Measurements from ENCODE around the gene UBE3D. TPM values are rescaled to one million over a fixed set of nuclear protein-coding genes. Genes with fewer than 3 reads are reported as not detected.

The UBE3D gene
- total and polyA plus RNA-seq, 2 of the 8 experiments (the other 6 are each of a cell fraction or from before 2014, with no cell fraction given), result 5.7 to 16.3 TPM

DNA sequence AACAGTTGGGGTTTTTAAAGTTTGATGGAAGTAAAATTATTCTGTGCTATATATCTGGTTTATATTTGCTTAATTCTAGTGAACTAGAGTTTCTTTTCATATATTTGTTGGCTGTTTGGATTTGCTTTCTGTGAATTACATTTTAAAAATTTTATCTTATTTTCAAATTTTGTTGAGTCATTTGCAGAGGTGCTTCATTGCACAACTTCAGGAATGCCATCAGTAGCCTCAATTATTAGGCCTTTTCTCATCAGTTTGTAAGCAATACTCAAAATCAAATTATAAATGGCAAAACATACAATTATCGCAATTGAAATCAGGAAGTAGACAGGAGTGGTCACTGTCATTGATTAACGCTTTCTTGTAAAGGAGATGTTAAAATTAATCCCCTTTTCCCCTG is 96.9 kb downstream of the UBE3D start:
- no peaks in the 10 kb centered on the region for H3K23me2 ChIP-seq (ENCODE audit: low read depth, low read length)
- no peak overlapping the region for H2BK20ac ChIP-seq (ENCODE audit: low read length)
- WGBS, 2 experiments (ENCODE audit: extremely low coverage in 1 of 2, insufficient coverage in 1 of 2, insufficient read length in 1 of 2, insufficient replicate concordance in 2 of 2, low coverage in 1 of 2, low lambda C conversion rate in 2 of 2, missing lambda C conversion rate in 1 of 2), result 96% methylated on average over 2 of the region's 2 CpGs; no CpG with 5 or more reads in 1 of the 2 experiments
- H4K91ac ChIP-seq (replicated peaks; ENCODE audit: insufficient read length, low read length), result no peak overlapping the region
- H4K5ac ChIP-seq (ENCODE audit: insufficient read length, low read depth, low read length), result no peak overlapping the region
- ChIA-PET POLR2A (ENCODE audit: partially characterized antibody) (no interaction called here), CTCF (ENCODE audit: partially characterized antibody) (no interaction called here)
- no peak overlapping the region for H4K8ac ChIP-seq (ENCODE audit: extremely low read depth, insufficient read depth, low read length)
- H3K18ac ChIP-seq (ENCODE audit: extremely low read depth, low read length), result no peak overlapping the region
- no peak overlapping the region for H2BK120ac ChIP-seq (replicated peaks; ENCODE audit: low read depth, low read length)
- DNase-seq (ENCODE audit: low read depth in 1 of 2, low spot score in 2 of 2) (no peak), FAIRE-seq (no peak)
- no peak overlapping the region for H3K4ac ChIP-seq (replicated peaks; ENCODE audit: insufficient read length, low read depth, low read length)
- H3K27ac ChIP-seq (ENCODE audit: low read depth, low read length), result no peak overlapping the region
- H3K4me3 ChIP-seq (ENCODE audit: extremely low read depth in 1 of 4, insufficient read depth in 2 of 4, low read depth in 3 of 4, low read length in 4 of 4), result no peak overlapping the region
- no peaks in the 10 kb centered on the region for H3K36me3 ChIP-seq (ENCODE audit: control insufficient read depth in 2 of 4, insufficient read depth in 4 of 4, low read length in 3 of 4)
- no peak overlapping the region for H3K56ac ChIP-seq (replicated peaks; ENCODE audit: insufficient read length, low read depth, low read length)
- no peak overlapping the region for H3K9ac ChIP-seq (replicated peaks in 1 of 4; ENCODE audit: extremely low read depth in 1 of 4, low read depth in 3 of 4, low read length in 3 of 4)
- no peak overlapping the region for H2AK5ac ChIP-seq (ENCODE audit: low read depth, low read length)
- no peaks in the 10 kb centered on the region for H3K27me3 ChIP-seq (replicated peaks in 1 of 4; ENCODE audit: control insufficient read depth in 3 of 4, extremely low read depth in 1 of 4, insufficient read depth in 3 of 4, low read length in 3 of 4)
- no peak overlapping the region for H2BK15ac ChIP-seq (ENCODE audit: low read length)
- no peaks in the 10 kb centered on the region for H3K79me1 ChIP-seq (ENCODE audit: low read depth, low read length)
- H2BK12ac ChIP-seq (ENCODE audit: low read depth, low read length), result no peak overlapping the region
- H3K4me1 ChIP-seq (replicated peaks in 1 of 4; ENCODE audit: control insufficient read depth in 3 of 4, insufficient read depth in 4 of 4, low read length in 3 of 4), result no peaks in the 10 kb centered on the region
- H4K20me1 ChIP-seq (replicated peaks in 1 of 2; ENCODE audit: control insufficient read depth in 1 of 2, insufficient read depth in 2 of 2, low read length in 2 of 2), result peaks cover 0 to 2% of the 10 kb centered on the region in 2 experiments
- no peaks in the 10 kb centered on the region for H3K9me3 ChIP-seq (ENCODE audit: insufficient read depth in 2 of 2, low read depth in 1 of 2, low read length in 1 of 2)
- no peaks in the 10 kb centered on the region for H3K79me2 ChIP-seq (ENCODE audit: control insufficient read depth in 1 of 2, insufficient read depth in 2 of 2, low read length in 2 of 2)
- no peak overlapping the region for H3K23ac ChIP-seq (ENCODE audit: insufficient read length)
- no peak overlapping the region for H2AFZ ChIP-seq (ENCODE audit: low read length)
- no peak overlapping the region for H3K4me2 ChIP-seq (ENCODE audit: insufficient read depth in 1 of 2, low read depth in 2 of 2, low read length in 2 of 2)
- H3K14ac ChIP-seq (ENCODE audit: insufficient read length), result no peak overlapping the region
- H2BK5ac ChIP-seq (ENCODE audit: low read depth, low read length), result no peak overlapping the region
- TF ChIP-seq SP2 (IDR thresholded peaks at IDR 0.05; ENCODE audit: low read length) (no peak), HDAC2 (IDR thresholded peaks at IDR 0.05; ENCODE audit: borderline replicate concordance in 1 of 2, low read depth in 2 of 2, low read length in 2 of 2) (no peak), NANOG (IDR thresholded peaks at IDR 0.05; ENCODE audit: insufficient read depth, low read depth, low read length, poor library complexity, severe bottlenecking) (no peak), BCL11A (IDR thresholded peaks at IDR 0.05; ENCODE audit: low read depth in 2 of 2, low read length in 2 of 2) (no peak), GTF2F1 (IDR thresholded peaks at IDR 0.05; ENCODE audit: borderline replicate concordance, low read depth, low read length) (no peak), POLR2A (IDR thresholded peaks at IDR 0.05; ENCODE audit: control extremely low read depth in 1 of 2, low read depth in 2 of 2, low read length in 2 of 2) (no peak), CBX8 (IDR thresholded peaks at IDR 0.05; ENCODE audit: borderline replicate concordance, low read depth, low read length) (no peak), YY1 (IDR thresholded peaks at IDR 0.05; ENCODE audit: low read depth, low read length) (no peak), CEBPB (IDR thresholded peaks at IDR 0.05; ENCODE audit: low read depth, low read length) (no peak), TAF1 (IDR thresholded peaks at IDR 0.05; ENCODE audit: low read depth, low read length) (no peak), TCF12 (IDR thresholded peaks at IDR 0.05; ENCODE audit: low read depth, low read length) (no peak), TBP (IDR thresholded peaks at IDR 0.05; ENCODE audit: low read depth, low read length) (no peak)
- TF ChIP-seq, protein P1, sequence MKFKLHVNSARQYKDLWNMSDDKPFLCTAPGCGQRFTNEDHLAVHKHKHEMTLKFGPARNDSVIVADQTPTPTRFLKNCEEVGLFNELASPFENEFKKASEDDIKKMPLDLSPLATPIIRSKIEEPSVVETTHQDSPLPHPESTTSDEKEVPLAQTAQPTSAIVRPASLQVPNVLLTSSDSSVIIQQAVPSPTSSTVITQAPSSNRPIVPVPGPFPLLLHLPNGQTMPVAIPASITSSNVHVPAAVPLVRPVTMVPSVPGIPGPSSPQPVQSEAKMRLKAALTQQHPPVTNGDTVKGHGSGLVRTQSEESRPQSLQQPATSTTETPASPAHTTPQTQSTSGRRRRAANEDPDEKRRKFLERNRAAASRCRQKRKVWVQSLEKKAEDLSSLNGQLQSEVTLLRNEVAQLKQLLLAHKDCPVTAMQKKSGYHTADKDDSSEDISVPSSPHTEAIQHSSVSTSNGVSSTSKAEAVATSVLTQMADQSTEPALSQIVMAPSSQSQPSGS (IDR thresholded peaks at IDR 0.05; ENCODE audit: low read length), result no peak
- TF ChIP-seq, protein P2, sequence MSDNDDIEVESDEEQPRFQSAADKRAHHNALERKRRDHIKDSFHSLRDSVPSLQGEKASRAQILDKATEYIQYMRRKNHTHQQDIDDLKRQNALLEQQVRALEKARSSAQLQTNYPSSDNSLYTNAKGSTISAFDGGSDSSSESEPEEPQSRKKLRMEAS (IDR thresholded peaks at IDR 0.05), result no peak

All from H1 (cell line).